HEK293 (cell line): Measurements from ENCODE around the gene HNRNPL.
A peak's percentile ranks its signal among the peaks of the same experiment; 100 is the strongest.

Source experiments
- BCL11B ChIP-seq: fragments of 450-650 bp; formaldehyde crosslinking; IDR thresholded peaks from 2 replicates; pipeline ENCODE4 v1.5.1; 2016; ENCODE audit warnings: low read depth, missing biosample characterization, missing genetic modification characterization
- GFI1B ChIP-seq: fragments of 450-650 bp; formaldehyde crosslinking; IDR thresholded peaks from 2 replicates; pipeline ENCODE4 v1.5.1; 2016; ENCODE audit warnings: missing biosample characterization, missing genetic modification characterization
- HOXA7 ChIP-seq: sonication (generic); formaldehyde crosslinking; IDR thresholded peaks from 2 replicates; pipeline ENCODE4 v1.8.1; 2022; ENCODE audit warnings: missing genetic modification reagents, borderline replicate concordance
- IKZF3 ChIP-seq: fragments of 450-650 bp; IDR thresholded peaks from 2 replicates; pipeline ENCODE4 v1.5.0; 2018; ENCODE audit warnings: missing biosample characterization, mild to moderate bottlenecking, missing genetic modification characterization, moderate library complexity
- KLF10 ChIP-seq: fragments of 450-650 bp; IDR thresholded peaks from 2 replicates; pipeline ENCODE4 v1.5.1; 2018; ENCODE audit warnings: missing biosample characterization, mild to moderate bottlenecking, missing genetic modification characterization
- MZF1 ChIP-seq: fragments of 450-650 bp; formaldehyde crosslinking; IDR thresholded peaks from 2 replicates; pipeline ENCODE4 v1.5.1; 2017; ENCODE audit warnings: missing biosample characterization, missing genetic modification characterization, borderline replicate concordance
- SCRT2 ChIP-seq: fragments of 450-650 bp; formaldehyde crosslinking; IDR thresholded peaks from 2 replicates; pipeline ENCODE4 v1.5.1; 2016; ENCODE audit warnings: missing biosample characterization, missing genetic modification characterization
- SP2 ChIP-seq: fragments of 450-650 bp; formaldehyde crosslinking; IDR thresholded peaks from 2 replicates; pipeline ENCODE4 v1.5.1; 2016; ENCODE audit warnings: missing biosample characterization, missing genetic modification characterization
- SP3 ChIP-seq: fragments of 450-650 bp; formaldehyde crosslinking; IDR thresholded peaks from 2 replicates; pipeline ENCODE4 v1.5.1; 2016; ENCODE audit warnings: missing biosample characterization, missing genetic modification characterization
- TCF7L2 ChIP-seq: IDR thresholded peaks from 2 replicates; pipeline ENCODE4 v1.6.1; 2011; ENCODE audit warnings: low read depth, mild to moderate bottlenecking, inconsistent platforms, low read length, moderate library complexity, borderline replicate concordance
- ZBTB44 ChIP-seq: fragments of 450-650 bp; IDR thresholded peaks from 2 replicates; pipeline ENCODE4 v1.5.1; 2018; ENCODE audit warnings: missing biosample characterization, mild to moderate bottlenecking, missing genetic modification characterization
- ZBTB49 ChIP-seq: fragments of 450-650 bp; formaldehyde crosslinking; IDR thresholded peaks from 2 replicates; pipeline ENCODE4 v1.5.1; 2016; ENCODE audit warnings: missing biosample characterization, missing genetic modification characterization, low read depth
- ZNF10 ChIP-seq: fragments of 450-650 bp; formaldehyde crosslinking; IDR thresholded peaks from 2 replicates; pipeline ENCODE4 v1.5.1; 2017; ENCODE audit warnings: missing biosample characterization, missing genetic modification characterization
- ZNF121 ChIP-seq: fragments of 450-650 bp; formaldehyde crosslinking; IDR thresholded peaks from 2 replicates; pipeline ENCODE4 v1.5.1; 2016; ENCODE audit warnings: missing biosample characterization, missing genetic modification characterization
- ZNF155 ChIP-seq: fragments of 450-650 bp; formaldehyde crosslinking; IDR thresholded peaks from 2 replicates; pipeline ENCODE4 v1.5.1; 2016; ENCODE audit warnings: missing biosample characterization, missing genetic modification characterization
- ZNF16 ChIP-seq: fragments of 450-650 bp; formaldehyde crosslinking; IDR thresholded peaks from 2 replicates; pipeline ENCODE4 v1.5.1; 2016; ENCODE audit warnings: low read depth, missing biosample characterization, missing genetic modification characterization
- ZNF501 ChIP-seq: fragments of 450-650 bp; formaldehyde crosslinking; IDR thresholded peaks from 2 replicates; pipeline ENCODE4 v1.5.1; 2016; ENCODE audit warnings: missing biosample characterization, missing genetic modification characterization
- ZNF510 ChIP-seq: fragments of 450-650 bp; formaldehyde crosslinking; IDR thresholded peaks from 2 replicates; pipeline ENCODE4 v1.5.1; 2018; ENCODE audit warnings: mild to moderate bottlenecking, missing genetic modification characterization, missing biosample characterization; ENCODE audit not compliant: insufficient replicate concordance
- ZNF518A ChIP-seq: fragments of 450-650 bp; formaldehyde crosslinking; conservative IDR thresholded peaks from 2 replicates; pipeline ENCODE4 v1.5.1; 2016; ENCODE audit warnings: low read depth, missing biosample characterization, missing genetic modification characterization
- ZNF548 ChIP-seq: fragments of 450-650 bp; formaldehyde crosslinking; IDR thresholded peaks from 2 replicates; pipeline ENCODE4 v1.5.1; 2016; ENCODE audit warnings: missing biosample characterization, missing genetic modification characterization
- ZNF549 ChIP-seq: fragments of 450-650 bp; IDR thresholded peaks from 2 replicates; pipeline ENCODE4 v1.5.1; 2018; ENCODE audit warnings: missing biosample characterization, missing genetic modification characterization, mild to moderate bottlenecking, inconsistent platforms, moderate library complexity
- ZNF645 ChIP-seq: fragments of 450-650 bp; formaldehyde crosslinking; IDR thresholded peaks from 2 replicates; pipeline ENCODE4; 2016; ENCODE audit warnings: missing biosample characterization, missing genetic modification characterization
- ZNF654 ChIP-seq: fragments of 450-650 bp; formaldehyde crosslinking; IDR thresholded peaks from 2 replicates; pipeline ENCODE4 v1.5.1; 2016; ENCODE audit warnings: low read depth, missing biosample characterization, missing genetic modification characterization

HNRNPL gene

GRCh38 chr19:38850436-38850975 lies 720 bp upstream of the HNRNPL start (continued):
- no peak; the same call in 1 of the 2 replicates for TF ChIP-seq MZF1 (tag by site-specific recombination)
- TF ChIP-seq ZNF549 (tag by site-specific recombination) = no peak
- no peak; the same call in 1 of the 2 replicates for TF ChIP-seq SP3
- no peak; the same call in none of the 2 replicates for TF ChIP-seq SP2 (tag by site-specific recombination)
- no peak for TF ChIP-seq ZNF121 (tag by site-specific recombination)
- TF ChIP-seq ZNF10 (tag by site-specific recombination) = peak; percentile 17; the same call in 1 of the 2 replicates
- TF ChIP-seq ZNF16 = no peak
- no peak for TF ChIP-seq ZNF645 (tag by site-specific recombination)
- TF ChIP-seq ZBTB49 (tag by site-specific recombination) = no peak
- TF ChIP-seq ZNF155 = no peak
- no peak for TF ChIP-seq GFI1B (tag by site-specific recombination)
- no peak for TF ChIP-seq ZNF654 (tag by site-specific recombination)
- no peak; the same call in 1 of the 2 replicates for TF ChIP-seq ZNF501 (tag by site-specific recombination)
- no peak for TF ChIP-seq TCF7L2
- no peak for TF ChIP-seq ZNF548 (tag by site-specific recombination)
- no peak for TF ChIP-seq BCL11B (tag by site-specific recombination)
- peak; percentile 43; the same call in 1 of the 2 replicates for TF ChIP-seq IKZF3 (tag by site-specific recombination)
- TF ChIP-seq HOXA7 (CRISPR knock-in tag) = no peak
- TF ChIP-seq ZNF510 (tag by site-specific recombination) = no peak
- TF ChIP-seq ZBTB44 (tag by site-specific recombination) = peak; percentile 44; the same call in 1 of the 2 replicates
- TF ChIP-seq KLF10 (tag by site-specific recombination) = peak; percentile 80
- peak; percentile 34; the same call in 1 of the 2 replicates for TF ChIP-seq ZNF518A (tag by site-specific recombination)
- no peak for TF ChIP-seq SCRT2 (tag by site-specific recombination)
